Stimulated activated CD4-positive, alpha-beta T cell treated with anti-CD3 and anti-CD28 coated beads, Interleukin-1b, Interleukin-23, amount 100 ng/mL, for 48 hours (primary cell): Measurements from ENCODE around the gene NFYB.

Experiments used
- DNase-seq: peaks from one replicate; pipeline ENCODE4 v3.0.0-alpha.2; 2020

The NFYB gene

DNA sequence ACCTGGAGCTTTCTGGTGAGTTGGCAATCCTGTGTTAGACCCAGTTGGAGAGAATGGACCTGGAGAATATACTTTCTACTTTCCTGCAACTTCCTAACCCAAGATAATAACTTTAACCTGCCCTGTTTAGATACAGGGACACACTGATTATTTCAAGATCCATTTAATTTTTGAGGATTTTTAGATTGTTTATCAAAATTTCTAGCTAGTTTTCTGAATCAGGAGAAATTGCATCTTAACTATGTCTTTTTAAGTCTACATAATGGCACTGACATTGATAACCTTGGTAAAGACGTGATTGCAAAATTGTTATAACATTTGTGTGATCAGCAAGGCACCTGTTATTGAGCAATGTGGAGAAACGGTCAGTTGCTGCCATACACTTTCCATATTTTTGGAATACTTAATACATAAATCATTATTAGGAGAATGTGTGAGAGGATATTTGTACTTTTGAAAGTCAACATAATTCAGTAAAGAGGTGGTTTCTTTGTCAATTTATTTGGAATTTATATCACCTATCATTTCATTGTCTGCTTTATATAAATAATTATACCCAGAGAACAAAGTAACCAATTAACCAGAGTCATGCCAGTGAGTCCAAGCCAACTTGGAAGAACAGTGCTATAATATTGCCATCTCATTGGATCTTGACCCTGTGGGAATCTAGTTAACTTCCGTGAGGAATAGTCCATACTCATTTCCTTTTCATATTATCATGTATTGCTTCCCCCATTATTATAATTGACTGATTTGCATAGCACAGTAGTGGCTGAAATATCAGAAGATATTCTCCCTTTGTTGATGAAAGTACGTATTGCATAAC lies 28.4 kb downstream of the NFYB start:
- DNase-seq: no peak

DNA sequence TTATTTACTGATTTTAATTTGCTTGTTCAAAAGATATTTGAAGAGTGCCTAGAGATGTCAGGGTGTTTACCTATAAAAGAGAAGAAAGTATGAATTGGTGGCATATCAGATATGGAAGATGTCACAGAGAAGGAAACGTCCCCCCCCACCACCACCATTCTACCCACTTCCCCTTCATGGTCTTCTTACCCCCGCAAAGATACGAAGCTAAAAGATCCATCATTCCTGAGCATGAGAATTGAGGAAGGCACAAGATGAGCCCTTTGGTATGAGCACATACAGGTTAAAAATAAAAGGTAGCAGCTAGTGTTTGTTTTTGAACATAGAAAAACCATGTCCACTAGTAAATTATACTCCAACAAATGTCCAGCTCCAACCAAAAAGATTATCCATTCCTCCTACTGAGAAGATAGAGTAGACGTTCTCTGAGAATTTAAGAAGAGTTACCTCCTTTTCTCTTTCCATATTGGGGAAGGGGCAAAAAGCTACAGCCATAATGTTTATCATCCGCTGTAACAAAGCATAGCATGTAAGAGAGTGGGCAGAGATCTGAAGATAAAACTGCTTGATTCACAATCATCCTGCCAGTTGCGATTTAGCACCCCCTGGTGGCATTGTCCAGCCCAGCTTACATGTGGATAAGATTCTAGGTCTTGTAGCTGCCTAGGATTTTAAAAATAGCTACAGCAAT lies 29.1 kb downstream of the NFYB start:
- peak; percentile 86 for DNase-seq

DNA sequence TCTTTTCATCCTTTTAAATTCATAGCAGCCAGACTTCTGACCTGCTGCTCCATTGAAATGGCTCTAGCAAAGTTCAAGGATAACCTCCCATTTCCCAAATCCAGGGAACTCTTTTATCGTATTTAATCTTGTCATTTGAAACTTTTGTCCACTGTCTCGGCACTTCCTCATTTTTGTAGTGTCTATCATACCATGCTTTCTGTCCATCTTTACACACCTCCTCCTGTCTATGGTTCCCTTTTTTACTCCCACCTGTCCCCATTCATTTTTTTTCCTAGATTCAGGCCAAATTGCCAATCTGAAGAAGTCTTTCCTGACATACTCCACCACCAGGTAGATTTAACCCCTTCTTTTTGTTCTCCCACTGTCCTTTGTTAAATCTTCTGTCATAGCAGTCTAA lies 31.0 kb downstream of the NFYB start:
- DNase-seq: no peak

DNA sequence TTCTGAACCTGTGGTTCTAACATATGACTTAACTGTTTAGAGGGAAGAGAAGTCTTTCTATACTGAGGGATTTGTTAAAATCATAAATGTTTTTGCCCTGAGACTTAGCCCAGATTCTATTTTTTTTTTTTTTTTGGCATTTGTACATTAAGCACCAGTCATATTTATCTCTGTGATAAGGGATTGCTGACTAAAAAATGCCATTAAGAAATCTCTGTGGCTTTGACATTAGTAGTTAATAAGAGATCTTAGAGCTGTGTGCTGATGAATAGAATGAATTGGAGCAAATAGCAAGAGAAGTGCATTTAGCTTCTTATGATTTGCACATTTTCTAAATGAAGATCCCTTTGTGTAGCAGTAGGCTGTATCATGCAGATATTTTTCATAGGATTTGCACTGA lies 32.5 kb downstream of the NFYB start:
- no peak for DNase-seq

DNA sequence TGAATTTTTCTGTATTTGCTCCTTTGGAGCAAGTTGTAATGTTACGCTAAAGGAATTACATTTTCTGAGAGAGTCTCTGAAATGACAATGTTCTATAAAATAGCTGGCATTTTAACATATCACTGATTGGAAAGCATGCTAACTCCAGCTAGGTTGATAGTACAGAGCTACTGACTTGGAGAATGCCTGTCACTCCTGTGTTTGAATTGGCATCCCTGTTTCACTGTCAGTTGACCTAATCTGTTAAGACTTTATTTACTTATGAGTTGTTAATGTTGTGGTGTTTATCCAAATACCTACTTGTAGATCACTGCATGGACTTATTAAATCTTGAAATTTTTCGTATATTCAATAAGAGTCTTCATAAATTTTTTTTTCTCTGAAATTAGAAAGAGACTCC lies 40.1 kb downstream of the NFYB start:
- DNase-seq: no peak

DNA sequence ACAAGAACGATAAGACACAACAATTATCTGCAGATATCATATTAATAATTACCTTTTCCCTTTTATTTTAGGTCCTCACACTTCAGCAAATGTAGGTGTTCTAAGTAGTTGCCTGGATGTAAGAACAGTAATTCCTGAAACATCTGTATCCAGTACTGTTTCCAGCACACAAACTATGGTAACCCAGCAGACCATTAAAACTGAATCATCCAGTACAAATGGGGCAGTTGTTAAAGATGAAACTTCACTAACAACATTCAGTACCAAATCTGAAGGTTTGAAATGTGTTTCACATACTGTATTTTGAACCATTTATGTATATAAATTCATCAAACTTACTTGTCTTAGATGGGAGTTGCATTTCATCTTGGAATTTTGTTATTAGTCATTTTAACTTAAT lies 42.7 kb downstream of the NFYB start:
- DNase-seq: no peak

DNA sequence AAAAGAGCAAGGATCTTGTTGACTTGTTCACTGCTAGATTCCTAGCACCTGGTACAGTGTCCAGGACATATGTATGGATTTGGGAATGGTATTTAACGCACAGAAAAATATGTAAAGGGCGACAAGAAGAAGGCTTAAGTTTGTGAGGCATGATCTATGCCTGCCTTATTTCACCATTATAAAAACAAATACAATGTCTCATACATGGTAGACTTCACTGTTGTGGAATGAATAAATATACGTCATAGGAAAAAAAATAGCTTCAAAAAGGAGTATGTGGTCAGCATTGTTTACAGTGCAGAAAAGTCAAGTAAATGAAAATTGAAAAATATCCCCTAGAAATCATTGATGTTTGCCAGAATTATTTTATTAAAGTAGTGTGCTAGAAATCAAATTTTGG lies 43.7 kb downstream of the NFYB start:
- DNase-seq: no peak

DNA sequence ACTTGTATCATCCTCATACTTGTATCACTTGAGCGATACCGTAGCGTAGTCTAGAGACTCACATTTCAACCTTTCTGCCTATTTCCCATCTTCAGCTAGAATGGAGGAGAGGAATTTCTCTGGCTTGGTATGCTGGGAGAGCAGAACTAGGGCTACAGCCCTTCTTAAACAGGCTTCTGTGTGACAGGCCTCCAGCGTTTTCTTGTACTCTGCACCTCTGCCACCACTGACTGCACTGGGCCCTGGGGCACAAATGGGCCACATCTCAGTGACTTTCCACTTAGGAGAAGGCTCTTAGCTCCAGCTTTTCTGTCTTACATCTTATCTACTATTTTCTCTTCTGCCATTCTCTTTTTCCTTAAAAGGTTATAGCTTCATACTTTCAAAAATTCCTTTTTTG lies 46.9 kb downstream of the NFYB start:
- no peak for DNase-seq

DNA sequence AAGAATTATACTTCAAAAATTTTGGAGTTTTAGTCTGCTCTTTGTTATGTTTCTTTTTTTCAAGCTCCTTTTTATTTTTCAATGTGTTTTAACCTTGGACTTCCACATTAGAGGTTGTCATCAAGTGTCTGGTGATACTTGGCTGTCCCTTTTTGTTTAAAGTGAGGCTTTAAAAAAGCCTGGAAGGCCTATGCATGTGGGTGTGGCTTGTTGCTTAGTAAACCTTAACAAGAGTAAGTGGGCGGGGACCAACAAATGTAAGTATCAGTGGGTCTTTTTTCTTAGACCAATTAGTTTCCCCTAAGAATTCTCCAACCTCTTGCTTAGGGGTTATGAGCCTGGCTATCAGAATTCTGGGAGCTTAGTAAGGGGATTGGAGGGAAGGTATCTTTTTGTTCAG lies 47.3 kb downstream of the NFYB start:
- no peak for DNase-seq

DNA sequence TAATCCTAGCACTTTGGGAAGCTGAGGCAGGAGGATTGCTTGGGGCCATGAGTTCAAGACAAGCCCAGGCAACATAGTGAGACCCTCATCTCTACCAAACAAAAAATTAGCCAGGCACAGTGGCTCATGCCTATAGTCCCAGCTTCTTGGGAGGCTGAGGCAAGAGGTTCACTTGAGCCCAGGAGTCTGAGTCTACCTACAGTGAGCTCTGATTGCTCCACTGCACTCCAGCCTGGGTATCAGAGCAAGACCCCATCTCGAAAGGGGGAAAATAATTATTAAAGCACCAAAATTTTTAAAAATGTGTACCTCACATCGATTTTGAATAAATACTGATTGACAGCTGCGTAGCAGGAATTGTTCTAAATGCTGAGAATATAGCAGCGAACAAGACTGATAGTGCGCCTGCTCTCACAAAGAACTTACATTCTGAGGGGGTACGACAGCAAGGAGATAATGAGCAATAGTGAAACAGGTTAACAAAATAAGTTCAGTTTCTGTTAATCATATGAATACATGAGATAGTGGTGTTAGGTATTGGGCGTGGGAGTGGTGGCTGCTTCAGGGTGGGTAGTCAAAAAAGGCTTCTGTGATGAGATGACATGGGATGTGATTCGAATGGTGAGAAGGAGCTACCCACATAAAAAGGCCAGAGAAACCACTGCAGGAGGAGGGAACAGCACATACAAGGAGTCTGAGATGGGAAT lies 54.1 kb downstream of the NFYB start:
- DNase-seq: peak; percentile 72

DNA sequence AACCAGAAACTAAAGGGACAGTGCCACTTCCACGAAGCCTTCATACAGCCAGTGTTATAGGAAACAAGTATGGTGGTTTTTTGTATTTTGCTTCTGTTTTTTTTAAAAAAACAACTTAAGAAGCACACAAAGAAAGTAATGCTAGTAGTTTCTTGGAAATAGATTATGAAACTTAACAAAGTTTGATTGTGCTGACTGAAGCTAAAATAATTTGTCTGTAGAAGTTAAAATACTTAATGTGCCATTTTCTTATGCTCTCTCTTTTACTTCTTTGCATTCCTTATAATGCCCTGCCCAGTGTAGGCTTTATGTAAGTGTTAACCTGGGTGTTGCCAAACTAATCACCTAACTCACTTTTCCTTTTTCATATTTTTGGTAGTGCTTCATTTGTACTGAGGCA lies 57.2 kb downstream of the NFYB start:
- DNase-seq: no peak

DNA sequence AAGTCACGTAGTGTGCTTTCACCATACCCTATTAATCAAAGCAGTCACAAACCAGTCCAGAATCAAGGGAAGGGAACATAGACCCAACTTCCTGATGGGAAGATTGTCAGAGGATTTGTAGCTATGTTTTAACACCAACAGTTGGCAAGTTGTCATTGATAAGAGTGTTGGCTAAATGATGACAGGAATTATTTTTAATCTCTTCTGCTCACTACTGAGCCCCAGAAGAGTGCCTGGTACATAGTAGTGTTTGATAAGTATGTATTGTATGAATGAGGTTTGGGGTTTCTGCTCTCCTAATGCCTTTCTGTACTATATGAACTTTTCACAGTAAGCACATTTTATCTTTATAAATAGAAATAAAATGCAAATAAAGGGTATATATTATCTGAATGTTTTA lies 59.0 kb downstream of the NFYB start:
- no peak for DNase-seq

DNA sequence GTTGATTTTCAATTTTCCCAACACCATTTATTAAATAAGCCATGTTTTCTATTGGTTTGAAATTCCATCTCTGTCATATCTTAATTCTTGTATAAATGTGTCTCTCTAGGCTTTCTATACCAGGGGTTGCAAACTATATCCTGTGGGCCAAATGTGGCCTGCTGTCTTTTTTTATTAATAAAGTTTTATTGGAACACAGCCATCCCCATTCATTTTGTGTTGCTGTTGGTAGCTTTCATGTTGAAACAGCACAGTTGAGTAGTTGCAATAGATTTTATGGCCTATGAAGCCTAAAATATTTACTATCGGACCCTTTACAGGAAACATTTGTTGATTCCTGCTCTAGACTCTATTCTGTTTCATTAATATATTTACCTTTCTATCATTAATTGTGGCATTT lies 64.3 kb downstream of the NFYB start:
- no peak for DNase-seq

DNA sequence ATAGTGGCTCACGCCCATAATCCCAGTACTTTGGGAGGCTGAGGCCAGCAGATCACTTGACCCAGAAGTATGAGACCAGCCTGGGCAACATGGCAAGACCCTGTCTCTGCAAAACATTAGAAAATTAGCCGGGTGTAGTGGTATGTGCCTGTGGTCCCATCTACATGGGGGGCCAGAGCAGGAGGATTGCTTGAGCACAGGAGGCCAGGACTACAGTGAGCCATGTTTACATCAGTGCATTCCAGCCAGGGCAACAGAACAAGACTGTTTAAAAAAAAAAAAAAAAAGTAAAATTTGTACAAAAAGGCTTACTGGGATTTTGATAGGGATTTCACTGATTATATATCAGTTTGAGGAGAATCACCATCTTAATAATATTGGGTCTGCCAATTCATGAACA lies 65.9 kb downstream of the NFYB start:
- no peak for DNase-seq
